B cell (primary cell): ENCODE data around the gene CDHR1. TPM values are rescaled to one million over a fixed set of nuclear protein-coding genes. Genes with fewer than 3 reads are reported as not detected.

Source experiments
- ATAC-seq: fragments of 200-7000 bp; cut with Tn5 transposase; one replicate; pipeline ENCODE4 v1.10.0; 2021; ENCODE audit warnings: low read depth, mild to moderate bottlenecking, moderate number of reproducible peaks, moderate library complexity
- CTCF ChIA-PET: fragments of 350-600 bp; sonication (Branson Sonifier 250); formaldehyde crosslinking; loops from one replicate; lab custom pipeline; 2021; ENCODE audit warnings: antibody characterized with exemption, inconsistent platforms; lab: Charles Lee
- POLR2A ChIA-PET: fragments of 350-600 bp; sonication (Branson Sonifier 250); formaldehyde crosslinking; loops from one replicate; lab custom pipeline; 2021; ENCODE audit warnings: antibody characterized with exemption; lab: Charles Lee
- DNase-seq: peaks from one replicate; pipeline ENCODE4 v3.0.0; 2013
- H2AFZ ChIP-seq: 2 replicates; pipeline ENCODE4 v1.6.1; 2012; ENCODE audit warnings: mild to moderate bottlenecking, low read depth, low read length; ENCODE audit not compliant: insufficient read depth, poor library complexity, severe bottlenecking
- H3K27ac ChIP-seq, 2 donors: 1 replicate in 1 of 2; 2 replicates in 1 of 2; pipeline ENCODE4 v1.5.1; 2012 to 2013; ENCODE audit warnings: low read length in 2 of 2, mild to moderate bottlenecking in 2 of 2, moderate library complexity in 1 of 2
- H3K27me3 ChIP-seq, 4 experiments: fragments of 200-600 bp in 1 of 4; sonication (generic) in 1 of 4; replicated peaks in 1 of 4; 1 replicate in 2 of 4; 2 replicates in 2 of 4; pipeline versions ENCODE4 v1.6.1 to v1.7.0; 2013 to 2016; ENCODE audit warnings: low read length in 3 of 4, mild to moderate bottlenecking in 2 of 4, mixed read lengths in 1 of 4, moderate library complexity in 1 of 4; ENCODE audit not compliant: insufficient read depth in 4 of 4, control insufficient read depth in 3 of 4; ENCODE audit errors: control extremely low read depth in 1 of 4
- H3K36me3 ChIP-seq, 2 experiments: replicated peaks in 1 of 2; 1 replicate in 1 of 2; 2 replicates in 1 of 2; pipeline versions ENCODE4 v1.6.1 to v1.7.1; 2013; ENCODE audit warnings: low read length in 1 of 2; ENCODE audit not compliant: insufficient read depth in 2 of 2, control insufficient read depth in 1 of 2; ENCODE audit errors: control extremely low read depth in 1 of 2, extremely low read depth in 1 of 2
- H3K4me1 ChIP-seq, 2 donors: fragments of 200-600 bp in 1 of 2; sonication (generic) in 1 of 2; 1 replicate in 1 of 2; 2 replicates in 1 of 2; pipeline versions ENCODE4 v1.5.1 to v1.6.1; 2013 to 2017; ENCODE audit warnings: low read length in 2 of 2; ENCODE audit not compliant: control insufficient read depth in 2 of 2, insufficient read depth in 2 of 2
- H3K4me2 ChIP-seq: replicated peaks from 2 replicates; pipeline ENCODE3; 2012; ENCODE audit warnings: mild to moderate bottlenecking, low read depth, low read length; ENCODE audit not compliant: poor library complexity, severe bottlenecking
- H3K4me3 ChIP-seq, 5 experiments: fragments of 200-600 bp in 1 of 5; sonication (generic) in 1 of 5; 1 replicate in 3 of 5; 2 replicates in 2 of 5; pipeline versions ENCODE4 v1.5.1 to v1.7.0; 2011 to 2016; ENCODE audit warnings: low read length in 4 of 5, mild to moderate bottlenecking in 4 of 5, low read depth in 2 of 5, control low read depth in 1 of 5, moderate library complexity in 1 of 5; ENCODE audit not compliant: insufficient read depth in 1 of 5; ENCODE audit errors: control extremely low read depth in 1 of 5, extremely low read depth in 1 of 5
- H3K79me2 ChIP-seq: fragments of 200-600 bp; sonication (generic); one replicate; pipeline ENCODE4 v1.6.0; 2016; ENCODE audit warnings: low read length; ENCODE audit not compliant: control insufficient read depth, insufficient read depth
- H3K9ac ChIP-seq: fragments of 200-600 bp; sonication (generic); 2 replicates; pipeline ENCODE4 v1.6.1; 2017; ENCODE audit warnings: mild to moderate bottlenecking, low read length, moderate library complexity
- H3K9me3 ChIP-seq, 3 donors: one replicate each; pipeline versions ENCODE4 v1.6.1 to v1.7.1; 2013; ENCODE audit warnings: low read length in 2 of 3; ENCODE audit not compliant: control insufficient read depth in 2 of 3, insufficient read depth in 1 of 3; ENCODE audit errors: control extremely low read depth in 1 of 3
- H4K20me1 ChIP-seq: 2 replicates; pipeline ENCODE4 v1.6.0; 2012; ENCODE audit warnings: mild to moderate bottlenecking, low read length; ENCODE audit not compliant: insufficient read depth, control insufficient read depth, poor library complexity, severe bottlenecking
- H3K27ac Mint-ChIP-seq: one replicate; pipeline ENCODE4 v1.8.0; 2021; ENCODE audit warnings: mixed read lengths
- H3K27me3 Mint-ChIP-seq: one replicate; pipeline ENCODE4 v1.8.0; 2021; ENCODE audit warnings: mixed read lengths
- H3K4me1 Mint-ChIP-seq: one replicate; pipeline ENCODE4 v1.8.0; 2021; ENCODE audit warnings: mixed read lengths
- H3K4me3 Mint-ChIP-seq: one replicate; pipeline ENCODE4 v1.8.0; 2021; ENCODE audit warnings: mixed read lengths
- H3K9me3 Mint-ChIP-seq: one replicate; pipeline ENCODE4 v1.8.0; 2022; ENCODE audit warnings: mixed read lengths; ENCODE audit not compliant: insufficient read depth
- CTCF ChIP-seq: fragments of 200-600 bp; IDR thresholded peaks from one replicate; pipeline ENCODE4 v1.8.0; 2022; ENCODE audit warnings: antibody characterized with exemption, mild to moderate bottlenecking
- EZH2 ChIP-seq: IDR thresholded peaks from 2 replicates; pipeline ENCODE4 v1.6.1; 2012; ENCODE audit warnings: borderline replicate concordance, low read depth, mild to moderate bottlenecking, moderate library complexity, low read length; ENCODE audit not compliant: insufficient read depth, poor library complexity, severe bottlenecking
- WGBS: methylation state at CpG from one replicate; pipeline ENCODE4 v1.1.5; 2013; ENCODE audit warnings: missing lambda C conversion rate; ENCODE audit not compliant: insufficient coverage; 5-methylcytosine and 5-hydroxymethylcytosine counted together
- intact Hi-C: fragments of 100-400 bp; cut with micrococcal nuclease; formaldehyde crosslinking; loops from one replicate; pipeline ENCODE4 v1.10.0; 2022
- polyA plus RNA-seq: library from polyadenylated mRNA; depleted of rRNA; stranded (reverse); fragments of >200 nt; gene quantifications from 2 replicates; pipeline ENCODE4 v1.2.3, GENCODE V29; 2012
- total RNA-seq, 2 donors: library from RNA; stranded (reverse); fragments of 120-200 nt in 1 of 2; gene quantifications; 1 replicate in 1 of 2; 2 replicates in 1 of 2; pipeline versions ENCODE4 v1.2.3 to v1.2.4, GENCODE V29; 2013 to 2022

CDHR1 gene
- total and polyA plus RNA-seq, 2 donors (not counting 1 experiment from before 2014, with no cell fraction given) = 0.31 to 1.7 TPM

DNA sequence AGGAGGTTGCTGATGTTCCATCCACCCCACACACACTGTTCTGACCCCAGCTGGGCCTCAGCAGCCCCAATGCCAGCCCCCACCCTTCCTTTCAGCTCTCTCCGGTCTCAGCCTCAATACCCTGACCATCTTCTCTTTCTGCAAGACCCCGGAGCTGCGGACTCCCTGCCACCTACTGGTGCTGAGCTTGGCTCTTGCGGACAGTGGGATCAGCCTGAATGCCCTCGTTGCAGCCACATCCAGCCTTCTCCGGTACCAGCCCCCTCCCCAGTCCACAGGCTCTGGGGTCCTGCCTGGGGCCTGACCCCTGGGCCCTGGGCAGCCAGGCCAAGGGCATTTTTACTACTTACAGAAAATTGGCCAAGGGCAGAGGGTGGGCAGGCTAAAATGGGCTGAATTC lies 53.2 kb downstream of the CDHR1 start:
- CTCF ChIA-PET = no interaction called here
- intact Hi-C loops = no loop called here
- H3K4me1 Mint-ChIP-seq = no peaks in the 10 kb centered on the region

GRCh38 chr10:84248794-84249193 lies 54.5 kb downstream of the CDHR1 start:
- H4K20me1 ChIP-seq = no peaks in the 10 kb centered on the region
- no peaks in the 10 kb centered on the region for H3K79me2 ChIP-seq
- H3K9ac ChIP-seq = no peak overlapping the region
- Mint-ChIP-seq H3K9me3 (no peaks in the 10 kb centered on the region), H3K27me3 (peaks cover 3% of the 10 kb centered on the region), H3K4me3 (no peak overlapping the region), H3K4me1 (no peaks in the 10 kb centered on the region), H3K27ac (no peak overlapping the region)
- H2AFZ ChIP-seq = no peak overlapping the region
- intact Hi-C loops = no loop called here
- H3K27me3 ChIP-seq = no peaks in the 10 kb centered on the region
- CTCF ChIA-PET = no interaction called here
- DNase-seq (no peak), ATAC-seq (no peak)
- H3K4me3 ChIP-seq = no peak overlapping the region
- no peak overlapping the region for H3K27ac ChIP-seq
- no peak for TF ChIP-seq EZH2
- TF ChIP-seq CTCF = no peak
- H3K36me3 ChIP-seq = no peaks in the 10 kb centered on the region
- H3K4me2 ChIP-seq = no peak overlapping the region
- 88% methylated on average over 7 of the region's 12 CpGs for WGBS
- POLR2A ChIA-PET = no interaction called here
- H3K4me1 ChIP-seq = no peaks in the 10 kb centered on the region
- peaks cover 0 to 4% (median 3%) of the 10 kb centered on the region in 3 donors for H3K9me3 ChIP-seq

More for the DNA sequence above, 53.2 kb downstream of the CDHR1 start:
- 89% methylated on average over 6 of the region's 6 CpGs for WGBS
- Histone ChIP-seq H3K27me3 (no peaks in the 10 kb centered on the region), H3K4me3 (no peak overlapping the region), H3K4me2 (no peak overlapping the region), H4K20me1 (no peaks in the 10 kb centered on the region), H3K27ac (no peak overlapping the region), H3K9ac (no peak overlapping the region), H2AFZ (no peak overlapping the region), H3K9me3 (peaks cover 0 to 4% (median 3%) of the 10 kb centered on the region in 3 donors), H3K79me2 (no peaks in the 10 kb centered on the region), H3K4me1 (no peaks in the 10 kb centered on the region), H3K36me3 (no peaks in the 10 kb centered on the region)
- Mint-ChIP-seq H3K27ac (no peak overlapping the region), H3K27me3 (peaks cover 3% of the 10 kb centered on the region), H3K9me3 (no peaks in the 10 kb centered on the region), H3K4me3 (no peak overlapping the region)
- TF ChIP-seq CTCF (no peak), EZH2 (no peak)
- POLR2A ChIA-PET = no interaction called here
- DNase-seq = no peak
- ATAC-seq = no peak
